ENCODE data around the gene ECD.
"Not testable (repeated sequence)": the region's sequence is repeated elsewhere in the genome, so short reads cannot be mapped to it uniquely, and the experiment has no call there.

GRCh38 chr10:73112032-73112431 is 55.8 kb downstream of the ECD start:
- not testable (repeated sequence) for TF ChIP-seq CTCF (IDR thresholded peaks at IDR 0.05; ENCODE audit: poor library complexity, severe bottlenecking); EP300 (conservative IDR thresholded peaks at IDR 0.05; ENCODE audit: poor library complexity, severe bottlenecking); EZH2 (IDR thresholded peaks at IDR 0.05; ENCODE audit: borderline replicate concordance, insufficient read depth, low read length, poor library complexity, severe bottlenecking); POLR2AphosphoS5 (IDR thresholded peaks at IDR 0.05); REST (IDR thresholded peaks at IDR 0.05; ENCODE audit: borderline replicate concordance); MXI1 (conservative IDR thresholded peaks at IDR 0.05; ENCODE audit: poor library complexity, severe bottlenecking); TAF1 (IDR thresholded peaks at IDR 0.05; ENCODE audit: low read depth); RAD21 (conservative IDR thresholded peaks at IDR 0.05); SMC3 (conservative IDR thresholded peaks at IDR 0.05; ENCODE audit: poor library complexity)
